GM21723 (cell line): ENCODE measurements around the gene CPEB1.
A peak's percentile ranks its signal among the peaks of the same experiment; 100 is the strongest.
"Not testable (repeated sequence)": the region's sequence is repeated elsewhere in the genome, so short reads cannot be mapped to it uniquely, and the experiment has no call there.

ENCODE experiments used
- ATAC-seq: cut with Tn5 transposase; IDR thresholded peaks from one replicate; pipeline ENCODE4 v1.9.1; 2021; ENCODE audit warnings: mild to moderate bottlenecking, moderate library complexity; ENCODE audit not compliant: unreplicated experiment

The CPEB1 gene

DNA sequence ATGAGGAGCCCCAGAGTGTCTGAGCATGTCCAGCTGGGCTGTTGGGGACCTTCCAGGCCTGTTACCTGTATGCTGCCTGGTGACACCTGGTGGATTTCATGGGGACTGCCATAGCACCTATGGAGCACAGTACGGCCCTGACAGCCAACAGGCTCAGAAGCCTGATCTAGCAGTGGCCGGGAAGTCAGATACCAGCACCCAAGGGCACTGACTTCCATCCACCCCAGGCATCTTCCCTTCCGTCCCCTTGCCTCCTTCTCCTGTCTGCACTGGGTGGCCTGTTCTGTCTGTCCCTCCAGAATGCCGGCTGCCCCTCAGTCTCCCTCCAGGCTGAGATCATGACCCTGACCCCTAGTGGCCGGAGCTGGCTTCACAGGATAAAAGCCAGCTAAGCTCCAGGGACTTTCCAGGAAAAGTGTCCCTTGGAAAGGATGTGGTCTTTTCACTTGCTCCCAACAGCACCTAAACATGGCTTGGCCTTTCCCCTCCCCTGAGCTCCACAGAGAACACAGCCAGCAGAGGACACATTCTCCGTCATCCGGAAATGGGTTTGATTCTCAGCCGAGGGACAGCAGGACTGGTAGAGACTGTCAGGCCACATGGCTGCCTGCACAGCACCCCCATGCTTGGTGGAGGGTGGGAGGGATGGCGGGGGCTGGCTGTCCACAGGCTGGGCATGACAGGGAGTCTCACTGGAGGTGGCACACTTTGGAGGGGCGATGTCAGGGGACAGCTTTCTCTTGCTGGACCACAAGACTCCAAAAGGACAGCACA, 116.4 kb downstream of the CPEB1 start:
- peak; percentile 84 for ATAC-seq

GRCh38 chr15:82530006-82530405, 117.2 kb downstream of the CPEB1 start:
- no peak for ATAC-seq

DNA sequence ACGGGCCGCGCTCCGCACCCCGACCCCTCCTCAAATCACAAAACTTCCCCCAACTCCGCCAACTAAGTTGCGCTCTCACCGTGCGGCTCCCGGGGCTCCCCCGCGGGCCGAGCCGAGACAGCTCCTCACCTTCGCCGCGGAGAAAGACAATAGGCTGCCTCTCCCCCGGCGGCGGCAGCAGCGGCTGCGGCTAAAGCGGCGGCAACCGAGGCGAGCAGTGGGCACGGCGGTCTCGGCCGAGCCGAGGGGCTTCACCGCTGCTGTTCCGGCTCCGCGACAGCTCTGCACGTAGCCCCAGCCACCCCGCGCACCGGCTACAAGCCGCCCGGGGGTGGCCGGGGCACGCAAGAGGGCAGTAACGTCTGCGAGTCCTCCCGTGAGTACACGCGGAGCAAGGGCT, 133.6 kb downstream of the CPEB1 start:
- not testable (repeated sequence) for ATAC-seq

DNA sequence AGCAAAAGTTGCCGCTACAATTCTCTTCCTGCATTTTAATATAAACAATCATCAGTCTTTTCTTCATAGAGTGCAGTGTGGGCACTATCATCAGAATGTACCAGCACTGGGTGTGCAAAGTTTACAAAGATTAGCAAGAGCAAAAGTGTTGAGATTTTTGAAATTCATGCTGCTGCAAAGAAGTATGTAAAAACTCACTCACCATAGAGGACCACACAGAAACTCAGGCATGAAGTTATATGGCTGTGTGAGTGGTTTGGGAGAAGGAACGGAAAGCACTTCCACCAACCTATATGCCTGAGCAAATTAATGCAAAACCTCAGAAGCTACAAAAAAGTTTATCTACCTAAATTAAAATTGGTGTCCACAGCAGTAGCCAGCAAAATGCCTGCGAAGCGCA, 139.5 kb downstream of the CPEB1 start:
- ATAC-seq, result not testable (repeated sequence)

- ATAC-seq, result not testable (repeated sequence)
Observed at GRCh38 chr15:82507087-82507486, 140.1 kb downstream of the CPEB1 start.

DNA sequence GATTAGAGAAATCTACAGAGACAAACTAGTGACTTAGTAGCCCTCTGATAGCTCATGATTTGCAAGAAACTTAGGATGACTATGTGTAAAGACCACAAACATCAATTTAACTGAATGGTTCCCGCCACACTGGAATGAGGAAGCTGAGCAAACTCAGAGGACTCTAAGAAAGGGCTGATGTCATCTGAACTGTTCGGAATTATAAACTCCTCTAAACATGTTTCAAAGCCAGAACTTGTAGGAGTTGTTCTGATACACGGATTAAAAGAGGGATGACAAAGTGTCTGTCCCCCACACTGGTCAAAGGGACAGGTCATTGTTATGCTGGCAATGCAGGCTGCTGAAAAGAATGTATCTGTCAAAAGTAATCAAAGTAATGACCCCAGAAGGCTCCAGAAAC, 141.3 kb downstream of the CPEB1 start:
- ATAC-seq, result not testable (repeated sequence)

GRCh38 chr15:82504074-82504473, 143.1 kb downstream of the CPEB1 start:
- ATAC-seq, result not testable (repeated sequence)

- ATAC-seq, result peak; percentile 52
Observed at GRCh38 chr15:82502700-82503339, 144.3 kb downstream of the CPEB1 start.

DNA sequence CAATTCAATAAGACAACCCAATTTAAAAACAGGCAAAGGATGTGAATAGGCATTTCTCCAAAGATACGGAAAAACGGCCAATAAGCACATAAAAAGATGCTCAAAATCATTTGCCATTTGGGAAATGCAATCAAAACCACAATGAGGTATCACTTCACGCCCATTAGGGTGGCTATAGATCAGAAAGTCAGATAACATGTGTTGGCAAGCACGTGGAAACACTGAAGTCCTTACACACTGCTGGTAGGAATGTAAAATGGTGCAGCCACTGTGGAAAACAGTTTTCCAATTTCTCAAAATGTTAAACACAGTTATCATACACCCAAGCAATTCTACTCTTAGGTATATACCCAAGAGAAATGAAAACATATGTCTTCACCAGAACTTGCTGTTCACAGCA, 146.4 kb downstream of the CPEB1 start:
- not testable (repeated sequence) for ATAC-seq

- ATAC-seq, result not testable (repeated sequence)
Observed at GRCh38 chr15:82497978-82498377, 149.2 kb downstream of the CPEB1 start.
